Frontal cortex (tissue), 4 donors: ENCODE data around the gene PRDX5. TPM values are rescaled to one million over a fixed set of nuclear protein-coding genes. Genes with fewer than 3 reads are reported as not detected.

ENCODE experiments used
- DNase-seq, 2 donors: peaks; one replicate each; pipeline ENCODE4 v3.0.0; 2012; ENCODE audit warnings: low spot score in 2 of 2
- FAIRE-seq: peaks from 2 replicates; lab custom pipeline; 2012; peaks lifted over from hg19 to GRCh38; lab: Jason Lieb, UNC
- total RNA-seq: library from RNA; depleted of rRNA; stranded (reverse); fragments of >200 nt; gene quantifications from one replicate; pipeline ENCODE4 v1.2.3, GENCODE V29; 2014
- donor health status: control.
- donor health status: control.
- donor health status: control.

PRDX5 gene
- total RNA-seq, 1 donor from 2014 or later, result 129 TPM

DNA sequence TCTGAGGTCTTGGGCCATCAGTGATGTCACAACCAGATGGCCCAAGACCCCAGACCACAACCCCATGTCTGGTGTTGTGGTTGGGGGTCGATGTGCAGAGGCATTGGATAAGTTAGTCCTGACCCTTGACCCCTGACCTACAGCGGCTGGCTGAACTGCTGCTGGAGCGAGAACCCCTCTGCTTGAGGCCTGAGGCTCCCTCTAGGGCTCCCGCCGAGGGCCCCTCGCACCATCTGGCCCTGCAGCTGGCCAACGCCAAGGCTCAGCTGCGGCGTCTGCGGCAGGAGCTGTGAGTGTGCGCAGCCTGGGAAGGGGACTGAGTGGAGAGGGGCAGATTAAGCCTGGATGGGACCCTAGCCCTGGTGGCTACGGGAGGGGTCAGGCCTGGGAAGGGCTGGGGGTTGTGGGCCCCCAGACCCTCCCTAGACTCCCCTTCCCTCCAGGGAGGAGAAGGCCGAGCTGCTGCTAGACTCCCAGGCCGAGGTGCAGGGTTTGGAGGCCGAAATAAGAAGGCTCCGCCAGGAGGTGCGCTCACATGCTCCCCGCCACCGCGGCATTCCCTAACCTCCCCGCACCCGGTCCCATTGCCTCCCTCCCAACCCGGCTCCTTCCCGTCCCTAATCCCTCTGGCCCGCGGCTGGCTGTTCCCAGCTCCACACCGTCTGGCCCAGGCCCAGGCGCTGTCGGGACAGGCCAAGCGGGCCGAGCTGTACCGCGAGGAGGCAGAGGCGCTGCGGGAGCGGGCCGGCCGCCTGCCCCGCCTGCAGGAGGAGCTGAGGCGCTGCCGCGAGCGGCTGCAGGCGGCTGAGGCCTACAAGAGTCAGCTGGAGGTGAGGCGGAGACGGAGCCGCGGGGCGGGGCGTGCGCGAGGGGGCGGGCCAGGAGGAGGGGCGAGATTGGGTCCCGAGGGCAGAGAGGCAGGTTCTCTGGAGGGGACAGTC lies 24.2 kb downstream of the PRDX5 start:
- FAIRE-seq (no peak), DNase-seq (peak; percentile 76 to 87)

DNA sequence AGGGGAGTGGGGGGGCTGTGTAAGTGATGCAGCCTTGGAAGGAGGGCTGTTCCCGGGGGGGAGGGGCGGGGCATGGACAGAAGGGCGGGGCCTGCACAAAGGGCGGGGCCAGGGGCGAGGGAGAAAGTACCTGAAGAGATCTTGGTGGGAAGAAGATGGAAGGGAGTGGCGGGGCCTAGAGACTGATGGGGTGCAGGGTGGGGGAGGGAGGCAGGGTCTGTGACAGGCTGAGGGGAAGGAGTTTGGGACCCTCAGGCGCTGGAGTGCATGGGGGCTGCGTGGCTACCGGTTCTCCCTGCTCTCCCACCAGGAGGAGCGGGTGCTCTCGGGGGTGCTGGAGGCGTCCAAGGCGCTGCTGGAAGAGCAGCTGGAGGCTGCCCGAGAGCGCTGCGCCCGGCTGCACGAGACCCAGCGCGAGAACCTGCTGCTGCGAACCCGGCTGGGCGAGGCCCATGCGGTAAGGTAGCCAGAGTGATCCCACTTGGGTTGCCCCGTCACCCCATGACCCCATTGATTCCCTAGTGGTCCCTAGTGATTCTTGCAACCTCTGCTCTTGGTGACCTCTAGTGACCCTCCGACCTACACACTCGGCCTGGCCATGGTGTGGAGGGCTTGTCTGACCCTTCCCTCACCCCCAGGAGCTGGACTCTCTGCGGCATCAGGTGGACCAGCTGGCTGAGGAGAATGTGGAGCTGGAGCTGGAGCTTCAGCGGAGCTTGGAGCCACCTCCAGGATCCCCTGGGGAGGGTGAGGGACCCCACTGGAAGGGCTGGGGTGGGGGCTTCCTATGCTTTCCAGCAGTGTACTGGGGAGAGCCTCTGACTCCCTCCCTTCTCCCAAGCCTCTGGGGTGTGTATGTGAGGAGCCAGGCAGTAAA lies 25.2 kb downstream of the PRDX5 start:
- DNase-seq, result no peak
- no peak for FAIRE-seq

DNA sequence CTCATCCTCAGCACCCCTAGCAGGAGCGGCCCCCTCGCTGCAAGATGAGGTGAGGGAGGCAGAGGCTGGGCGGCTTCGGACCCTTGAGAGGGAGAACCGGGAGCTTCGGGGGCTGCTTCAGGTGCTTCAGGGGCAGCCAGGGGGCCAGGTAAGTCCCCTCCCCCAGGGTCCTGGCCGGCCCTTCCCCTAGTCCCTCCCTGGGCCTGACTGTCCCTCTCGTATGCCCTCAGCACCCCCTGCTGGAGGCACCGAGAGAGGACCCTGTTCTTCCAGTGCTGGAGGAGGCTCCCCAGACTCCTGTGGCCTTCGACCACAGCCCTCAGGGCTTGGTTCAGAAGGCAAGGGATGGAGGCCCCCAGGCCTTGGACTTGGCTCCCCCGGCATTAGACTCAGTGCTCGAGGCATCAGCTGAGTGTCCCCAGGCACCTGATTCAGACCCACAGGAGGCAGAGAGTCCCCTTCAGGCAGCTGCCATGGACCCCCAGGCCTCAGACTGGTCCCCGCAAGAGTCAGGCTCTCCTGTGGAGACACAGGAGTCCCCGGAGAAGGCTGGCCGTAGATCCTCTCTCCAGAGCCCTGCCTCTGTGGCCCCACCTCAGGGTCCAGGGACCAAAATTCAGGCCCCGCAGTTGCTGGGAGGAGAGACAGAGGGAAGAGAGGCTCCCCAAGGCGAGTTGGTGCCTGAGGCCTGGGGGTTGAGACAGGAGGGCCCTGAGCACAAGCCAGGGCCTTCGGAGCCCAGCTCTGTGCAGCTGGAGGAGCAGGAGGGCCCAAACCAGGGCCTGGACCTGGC lies 26.0 kb downstream of the PRDX5 start:
- DNase-seq (no peak), FAIRE-seq (no peak)

DNA sequence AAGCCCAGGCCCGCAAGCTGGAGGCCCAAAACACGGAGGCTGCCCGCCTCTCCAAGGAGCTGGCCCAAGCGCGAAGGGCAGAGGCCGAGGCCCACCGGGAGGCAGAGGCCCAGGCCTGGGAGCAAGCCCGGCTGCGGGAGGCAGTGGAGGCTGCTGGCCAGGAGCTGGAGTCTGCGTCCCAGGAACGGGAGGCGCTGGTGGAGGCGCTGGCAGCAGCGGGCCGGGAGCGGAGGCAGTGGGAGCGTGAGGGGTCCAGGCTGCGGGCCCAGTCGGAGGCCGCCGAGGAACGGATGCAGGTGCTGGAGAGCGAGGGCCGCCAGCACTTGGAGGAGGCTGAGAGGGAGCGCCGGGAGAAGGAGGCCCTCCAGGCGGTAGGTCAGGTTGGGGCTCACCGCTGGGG lies 26.9 kb downstream of the PRDX5 start:
- no peak for DNase-seq
- FAIRE-seq, result no peak

DNA sequence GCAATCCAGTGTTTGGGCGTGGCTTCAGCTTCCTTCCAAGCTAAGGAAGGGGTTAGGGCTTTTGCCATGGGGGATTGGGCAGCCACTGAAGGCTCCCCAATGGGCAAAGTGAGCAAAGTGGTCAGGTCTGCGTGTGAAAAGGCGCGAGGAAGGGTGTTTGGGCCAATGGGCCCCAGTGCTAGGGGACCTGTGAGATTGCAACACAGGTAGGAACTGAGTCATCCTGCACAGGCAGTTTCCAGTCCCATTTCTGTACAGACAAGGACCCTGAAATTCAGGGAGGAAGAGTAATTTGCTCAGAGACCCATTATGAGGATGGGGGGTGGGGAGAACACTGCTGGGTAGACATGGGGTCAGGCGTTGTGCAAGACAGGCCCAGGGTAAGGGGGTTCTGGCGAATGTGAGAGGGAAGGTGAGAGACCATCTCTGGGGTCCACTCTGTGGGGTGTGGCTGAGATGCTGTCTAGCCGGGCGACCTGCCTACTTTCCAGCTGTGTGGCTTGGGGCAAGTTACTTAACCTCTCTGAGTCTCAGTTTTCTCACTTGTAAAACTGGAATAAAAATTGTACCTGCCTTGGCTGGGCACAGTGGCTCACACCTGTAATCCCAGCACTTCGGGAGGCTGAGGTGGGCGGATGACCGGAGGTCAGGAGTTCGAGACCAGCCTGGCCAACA lies 29.4 kb downstream of the PRDX5 start:
- no peak for DNase-seq
- FAIRE-seq, result no peak

DNA sequence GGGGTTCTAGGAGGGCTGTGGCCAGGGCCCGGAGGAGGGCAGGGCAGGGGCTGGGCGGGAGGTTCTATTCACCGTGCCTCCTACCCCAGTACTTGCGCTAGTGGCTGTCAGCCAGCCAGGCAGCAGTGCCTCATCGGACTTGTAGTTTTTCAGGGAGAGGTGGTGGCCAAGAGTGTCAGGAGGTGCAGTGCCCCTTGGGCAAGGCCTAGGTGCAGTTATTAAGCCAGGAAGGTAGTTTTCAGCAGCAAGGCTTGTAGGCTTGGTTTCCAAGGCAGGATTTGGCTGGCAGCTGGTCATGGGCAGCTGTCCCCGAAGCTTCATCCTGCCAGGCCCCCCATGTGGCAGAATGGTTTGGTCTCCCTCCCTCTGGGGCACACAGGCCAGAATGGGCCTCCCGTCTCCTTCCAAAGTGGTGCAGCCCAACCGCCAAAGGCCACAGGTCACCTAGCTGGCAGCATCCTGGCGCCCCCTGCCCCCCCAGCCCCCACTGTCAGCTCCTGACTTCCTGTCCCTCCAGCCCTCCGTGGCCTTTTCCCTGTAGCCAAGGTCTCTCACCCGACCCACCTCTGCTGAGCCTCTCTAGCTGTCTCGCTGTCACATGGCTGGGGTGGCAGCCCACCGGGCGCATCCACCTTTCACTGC lies 30.6 kb downstream of the PRDX5 start:
- DNase-seq, result peak in 1 of 2 donors; percentile 33
- FAIRE-seq, result no peak

DNA sequence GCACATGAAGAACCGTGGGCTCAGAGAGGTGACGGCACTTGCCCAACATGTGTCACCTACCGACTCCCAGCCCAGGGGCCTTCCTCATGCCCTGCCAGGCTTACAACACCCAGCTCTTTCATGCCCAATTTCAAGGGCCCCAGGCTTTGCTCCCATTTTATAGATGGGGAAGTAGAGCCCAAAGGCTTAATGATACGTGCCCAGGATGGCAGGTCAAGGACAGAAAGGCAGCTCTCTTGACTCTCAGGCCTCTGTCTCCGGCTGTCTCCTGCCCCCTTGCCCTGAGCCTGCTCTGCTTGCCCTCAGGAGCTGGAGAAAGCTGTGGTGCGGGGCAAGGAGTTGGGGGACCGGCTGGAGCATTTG lies 31.1 kb downstream of the PRDX5 start:
- no peak for DNase-seq

DNA sequence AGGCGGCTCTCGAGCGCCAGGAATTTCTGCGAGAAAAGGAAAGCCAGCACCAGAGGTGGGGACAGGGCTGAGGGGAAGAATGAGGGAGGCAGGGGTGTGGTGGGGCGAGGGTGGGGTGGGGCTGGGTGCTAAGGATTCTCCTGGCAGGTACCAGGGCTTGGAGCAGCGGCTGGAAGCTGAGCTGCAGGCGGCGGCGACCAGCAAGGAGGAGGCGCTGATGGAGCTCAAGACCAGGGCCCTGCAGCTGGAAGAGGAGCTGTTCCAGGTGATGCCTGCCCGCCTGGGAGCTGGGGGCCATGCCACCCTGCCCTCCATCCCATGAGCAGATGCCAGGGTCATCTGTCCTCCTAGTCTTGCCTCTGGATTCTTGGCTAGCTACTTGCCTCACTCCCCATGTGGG lies 31.5 kb downstream of the PRDX5 start:
- DNase-seq, result no peak
- FAIRE-seq, result no peak

More for the DNA sequence above, 31.1 kb downstream of the PRDX5 start:
- FAIRE-seq, result no peak

DNA sequence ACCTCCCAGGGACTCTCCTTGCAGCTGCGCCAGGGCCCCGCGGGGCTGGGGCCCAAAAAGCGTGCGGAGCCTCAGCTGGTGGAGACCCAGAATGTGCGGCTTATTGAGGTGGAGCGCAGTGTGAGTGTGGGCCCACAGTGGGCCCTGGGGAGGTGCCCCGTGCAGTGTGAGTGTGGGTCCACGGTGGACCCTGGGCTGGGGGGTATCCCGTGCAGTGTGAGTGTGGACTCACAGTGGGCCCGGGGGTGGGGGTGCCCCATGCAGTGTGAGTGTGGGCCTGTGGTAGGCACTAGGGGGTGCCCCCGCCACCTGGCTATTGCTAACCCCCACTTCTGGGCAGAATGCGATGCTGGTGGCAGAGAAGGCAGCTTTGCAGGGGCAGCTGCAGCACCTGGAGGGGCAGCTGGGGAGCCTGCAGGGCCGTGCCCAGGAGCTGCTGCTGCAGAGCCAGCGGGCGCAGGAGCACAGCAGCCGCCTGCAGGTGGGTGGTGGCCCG lies 33.3 kb downstream of the PRDX5 start:
- FAIRE-seq (no peak), DNase-seq (no peak)

DNA sequence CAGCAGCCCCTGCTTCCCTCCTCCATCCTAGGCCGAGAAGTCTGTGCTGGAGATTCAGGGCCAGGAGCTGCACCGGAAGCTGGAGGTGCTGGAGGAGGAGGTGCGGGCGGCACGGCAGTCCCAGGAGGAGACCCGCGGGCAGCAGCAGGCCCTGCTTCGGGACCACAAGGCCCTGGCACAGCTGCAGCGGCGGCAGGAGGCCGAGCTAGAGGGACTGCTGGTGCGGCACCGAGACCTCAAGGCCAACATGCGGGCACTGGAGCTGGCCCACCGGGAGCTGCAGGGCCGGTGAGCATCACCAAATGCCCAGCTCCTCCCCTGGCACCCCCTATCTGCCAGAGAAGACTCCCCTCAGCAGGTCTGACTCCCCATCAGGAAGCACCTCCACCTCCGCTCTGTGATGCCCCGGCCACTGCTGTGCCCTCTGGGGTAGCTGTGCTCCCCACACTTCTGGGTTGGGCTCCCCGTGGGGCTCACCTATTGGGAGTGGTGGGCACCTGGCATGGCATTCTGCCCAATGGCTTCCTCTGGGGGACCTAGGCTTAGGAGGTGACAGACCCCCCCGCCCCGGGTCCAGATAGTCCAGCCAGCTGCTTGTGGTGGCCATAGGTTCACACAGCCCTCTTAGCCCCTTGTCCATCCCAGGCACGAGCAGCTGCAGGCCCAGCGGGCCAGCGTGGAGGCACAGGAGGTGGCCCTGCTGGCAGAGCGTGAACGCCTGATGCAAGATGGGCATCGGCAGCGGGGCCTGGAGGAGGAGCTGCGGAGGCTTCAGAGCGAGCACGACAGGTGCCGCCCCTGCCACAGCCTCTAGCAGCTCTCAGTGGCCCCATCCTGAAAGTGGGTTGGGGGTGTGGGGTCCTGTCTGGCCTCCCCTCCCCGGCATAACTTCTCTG lies 34.4 kb downstream of the PRDX5 start:
- FAIRE-seq (no peak), DNase-seq (no peak)

DNA sequence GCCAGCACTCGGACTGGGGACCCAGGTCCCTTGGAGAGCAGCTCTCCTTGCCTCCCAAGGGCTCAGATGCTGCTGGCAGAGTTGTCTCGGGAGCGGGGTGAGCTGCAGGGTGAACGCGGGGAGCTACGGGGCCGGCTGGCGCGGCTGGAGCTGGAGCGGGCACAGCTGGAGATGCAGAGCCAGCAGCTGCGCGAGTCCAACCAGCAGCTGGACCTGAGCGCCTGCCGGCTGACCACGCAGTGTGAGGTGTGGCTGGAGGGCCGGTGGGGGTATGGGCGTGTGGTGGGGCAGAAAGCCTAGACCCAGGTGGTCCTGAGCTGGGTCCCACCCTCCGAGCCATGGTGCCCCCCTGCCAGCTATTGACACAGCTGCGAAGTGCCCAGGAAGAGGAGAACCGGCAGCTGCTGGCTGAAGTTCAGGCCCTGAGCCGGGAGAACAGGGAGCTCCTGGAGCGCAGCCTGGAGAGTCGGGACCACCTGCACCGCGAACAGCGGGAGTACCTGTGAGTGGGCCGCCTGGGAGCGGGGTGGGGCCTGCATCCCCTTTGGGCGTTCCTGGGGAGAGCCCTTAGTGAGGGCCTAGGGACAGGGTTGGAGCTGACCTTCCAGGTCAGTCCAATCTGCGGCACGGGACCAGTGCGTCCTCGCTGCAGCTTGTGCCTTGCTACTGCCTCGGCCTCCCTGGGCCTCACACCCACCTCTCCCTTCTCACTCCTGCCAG lies 35.2 kb downstream of the PRDX5 start:
- DNase-seq (no peak), FAIRE-seq (no peak)

DNA sequence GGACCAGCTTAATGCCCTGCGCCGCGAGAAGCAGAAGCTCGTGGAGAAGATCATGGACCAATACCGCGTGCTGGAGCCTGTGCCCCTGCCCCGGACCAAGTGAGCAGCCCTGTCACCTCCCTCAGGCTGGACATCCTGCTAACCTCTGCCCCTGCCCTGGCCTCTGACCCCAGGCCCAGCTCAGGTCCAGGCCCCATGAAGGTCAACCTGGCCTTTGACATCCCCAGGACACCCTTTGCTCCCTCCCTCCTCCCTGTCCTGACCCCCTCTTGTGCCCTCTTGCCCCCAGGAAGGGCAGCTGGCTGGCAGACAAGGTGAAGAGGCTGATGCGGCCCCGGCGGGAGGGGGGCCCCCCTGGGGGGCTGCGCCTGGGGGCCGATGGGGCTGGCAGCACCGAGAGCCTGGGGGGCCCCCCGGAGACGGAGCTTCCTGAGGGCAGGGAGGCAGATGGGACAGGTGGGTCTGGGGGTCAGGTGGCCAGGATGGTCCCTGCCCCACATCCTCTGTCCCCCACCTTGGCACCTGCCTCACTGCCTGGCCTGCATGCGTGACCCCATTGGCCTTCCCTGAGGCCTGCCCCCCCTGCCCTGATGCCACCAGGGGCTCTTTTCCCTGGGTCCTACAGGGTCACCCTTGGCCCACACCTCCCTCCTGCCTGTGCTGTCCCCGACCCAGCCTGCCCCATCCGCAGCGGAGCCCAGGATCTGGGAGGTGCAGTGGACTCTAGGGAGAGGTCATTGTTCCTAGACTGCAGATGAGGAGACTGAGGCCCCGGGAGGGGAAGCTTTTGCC lies 36.0 kb downstream of the PRDX5 start:
- DNase-seq (no peak), FAIRE-seq (no peak)

DNA sequence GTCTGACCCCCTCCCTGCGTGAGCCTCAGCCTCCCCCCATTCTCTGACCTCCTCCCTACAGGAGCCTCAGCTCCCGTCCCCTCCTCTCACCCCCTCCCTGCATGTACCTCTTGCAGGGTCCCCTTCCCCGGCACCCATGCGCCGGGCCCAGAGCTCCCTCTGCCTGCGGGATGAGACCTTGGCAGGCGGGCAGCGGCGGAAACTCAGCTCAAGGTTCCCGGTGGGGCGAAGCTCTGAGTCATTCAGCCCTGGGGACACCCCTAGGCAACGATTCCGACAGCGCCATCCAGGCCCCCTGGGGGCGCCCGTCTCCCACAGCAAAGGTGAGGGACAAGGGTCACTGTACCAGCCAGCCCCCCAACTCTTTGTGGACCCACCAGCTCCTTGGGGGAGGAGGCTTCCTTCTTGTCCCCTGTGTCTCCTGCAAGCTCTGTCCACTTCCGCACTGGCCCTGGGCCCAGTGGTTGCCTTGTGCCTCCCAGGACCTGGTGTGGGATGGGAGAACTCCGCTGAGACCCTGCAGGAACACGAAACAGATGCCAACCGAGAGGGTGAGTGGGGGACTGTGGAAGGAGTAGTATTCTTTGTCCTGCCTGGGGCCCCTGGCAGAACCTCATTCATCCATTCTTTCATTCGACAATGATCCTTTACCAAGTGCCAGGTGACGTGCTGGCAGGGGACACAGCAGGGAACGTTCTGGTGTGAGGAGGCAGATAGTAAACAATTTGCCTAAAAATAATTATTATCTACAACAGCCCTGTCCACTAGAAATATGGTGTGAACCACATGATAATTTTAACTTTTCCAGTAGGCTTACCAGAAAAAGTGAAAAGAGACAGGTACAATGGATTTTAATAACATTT lies 37.4 kb downstream of the PRDX5 start:
- FAIRE-seq (no peak), DNase-seq (peak; percentile 86 to 94)

DNA sequence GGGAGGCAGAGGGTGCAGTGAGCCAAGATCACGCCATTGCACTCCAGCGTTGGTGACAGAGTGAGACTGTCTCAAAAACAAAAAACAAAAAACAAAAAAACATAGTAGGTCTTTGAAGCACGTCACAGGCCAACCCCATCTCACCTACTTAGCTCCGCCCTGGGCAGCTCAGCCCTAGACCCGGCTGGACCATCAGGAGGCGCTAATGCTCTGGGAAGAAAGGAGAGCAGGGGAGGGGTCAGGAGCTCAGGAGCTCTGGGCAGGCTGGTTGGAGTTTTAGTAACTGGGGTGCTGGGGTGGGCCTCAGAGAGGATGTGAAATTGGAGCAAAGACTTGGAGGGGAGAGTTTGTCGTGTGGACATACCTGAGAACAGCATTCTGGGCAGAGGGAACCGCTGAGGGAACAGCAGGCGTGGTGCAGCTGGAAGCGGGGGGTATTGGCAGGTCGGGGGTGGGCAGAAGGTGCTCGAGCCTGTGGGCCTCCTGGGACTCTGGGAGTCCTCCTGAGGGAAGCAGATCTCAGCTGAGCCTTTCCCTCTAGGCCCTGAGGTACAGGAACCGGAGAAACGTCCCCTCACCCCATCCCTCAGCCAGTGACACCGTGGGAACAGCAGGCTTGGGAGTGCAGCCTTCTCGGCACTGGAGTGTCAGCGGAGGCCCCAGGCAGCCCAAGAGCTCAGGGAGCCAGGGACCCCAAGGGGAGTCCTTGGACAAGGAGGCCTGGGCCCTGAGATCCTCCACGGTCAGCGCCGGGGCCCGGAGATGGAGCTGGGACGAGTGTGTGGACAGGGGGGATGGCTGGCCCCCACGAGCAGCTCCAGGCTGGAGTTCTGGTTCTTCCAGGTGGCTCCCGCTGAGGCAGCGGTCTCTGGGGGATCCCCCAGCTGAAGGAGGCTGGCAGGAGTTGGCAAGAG lies 38.8 kb downstream of the PRDX5 start:
- FAIRE-seq, result no peak
- DNase-seq, result no peak

DNA sequence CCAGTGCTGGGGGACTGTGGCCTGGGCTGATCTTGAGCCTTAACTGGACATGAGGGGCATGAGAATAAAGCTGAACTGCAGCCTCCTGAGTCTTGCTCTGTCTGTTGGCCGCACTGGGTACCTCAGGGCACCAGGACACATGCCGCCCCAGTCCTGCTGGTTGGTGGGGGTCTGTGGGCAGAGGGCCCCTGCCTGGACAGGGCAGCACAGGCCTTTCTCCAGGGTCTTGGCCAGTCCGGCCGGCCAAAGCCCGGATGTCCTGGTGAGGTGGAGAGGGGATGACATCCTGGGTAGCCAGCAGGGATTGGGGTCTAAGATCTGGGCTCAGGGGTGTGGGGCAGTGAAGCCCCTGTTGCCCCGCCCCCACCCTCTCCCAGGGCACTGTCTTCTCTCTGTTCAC lies 39.5 kb downstream of the PRDX5 start:
- FAIRE-seq, result no peak
- no peak for DNase-seq
